PC-3 (cell line): ENCODE data around the gene PSMB1. TPM values are rescaled to one million over a fixed set of nuclear protein-coding genes. Genes with fewer than 3 reads are reported as not detected.

ENCODE experiments used
- ATAC-seq: fragments of 200-7000 bp; cut with Tn5 transposase; 2 replicates; pipeline ENCODE4 v1.9.1; 2020; ENCODE audit warnings: mild to moderate bottlenecking, moderate library complexity
- BruUV-seq: library from RNA; stranded (reverse); fragments of 400-500 nt; replicated peaks from 2 replicates; lab custom pipeline; 2021; lab: Mats Ljungman, UMichigan
- CTCF ChIA-PET: fragments of 300-600 bp; sonication (Branson Sonifier 250); formaldehyde crosslinking; loops from one replicate; lab custom pipeline; 2022; ENCODE audit warnings: antibody characterized with exemption; lab: Charles Lee
- POLR2A ChIA-PET: fragments of 300-600 bp; sonication (Branson Sonifier 250); formaldehyde crosslinking; loops from one replicate; lab custom pipeline; 2022; ENCODE audit warnings: antibody characterized with exemption; ENCODE audit not compliant: unreplicated experiment; lab: Charles Lee
- DNase-seq: peaks from one replicate; pipeline ENCODE4 v3.0.0-alpha.2; 2015
- H2AFZ ChIP-seq: fragments of 300-600 bp; sonication (generic); 2 replicates; pipeline ENCODE4 v1.6.0; 2016; ENCODE audit warnings: antibody characterized with exemption, low read length
- H3F3A ChIP-seq: fragments of 300-600 bp; sonication (generic); one replicate; pipeline ENCODE4 v1.6.0; 2017; ENCODE audit warnings: antibody characterized with exemption, low read length, control low read depth, mild to moderate bottlenecking; ENCODE audit not compliant: unreplicated experiment
- H3K27ac ChIP-seq: fragments of 300-600 bp; sonication (generic); 2 replicates; pipeline ENCODE4 v1.5.1; 2016; ENCODE audit warnings: mild to moderate bottlenecking, low read length
- H3K27me3 ChIP-seq: fragments of 300-600 bp; sonication (generic); 2 replicates; pipeline ENCODE4 v1.6.1; 2016; ENCODE audit warnings: low read length, mixed read lengths
- H3K36me3 ChIP-seq: fragments of 300-600 bp; sonication (generic); 2 replicates; pipeline ENCODE4 v1.6.1; 2016; ENCODE audit warnings: low read depth, mixed run types, low read length, mixed read lengths
- H3K4me1 ChIP-seq: fragments of 300-600 bp; sonication (generic); 2 replicates; pipeline ENCODE4 v1.5.1; 2016; ENCODE audit warnings: low read length; ENCODE audit not compliant: insufficient read depth
- H3K4me2 ChIP-seq: fragments of 300-600 bp; sonication (generic); 2 replicates; pipeline ENCODE4 v1.6.0; 2016; ENCODE audit warnings: low read length
- H3K4me3 ChIP-seq: fragments of 300-600 bp; sonication (generic); 2 replicates; pipeline ENCODE4 v1.5.1; 2016; ENCODE audit warnings: mild to moderate bottlenecking, low read length, mixed read lengths
- H3K79me2 ChIP-seq: fragments of 300-600 bp; sonication (generic); 2 replicates; pipeline ENCODE4 v1.6.1; 2017; ENCODE audit warnings: low read length, mixed read lengths
- H3K9ac ChIP-seq: fragments of 300-600 bp; sonication (generic); 2 replicates; pipeline ENCODE4 v1.6.0; 2016; ENCODE audit warnings: mild to moderate bottlenecking, low read length
- H3K9me2 ChIP-seq: fragments of 300-600 bp; sonication (generic); replicated peaks from 2 replicates; pipeline ENCODE4 v1.6.1; 2016; ENCODE audit warnings: mixed run types, low read length, mixed read lengths
- H3K9me3 ChIP-seq: fragments of 300-600 bp; sonication (generic); 2 replicates; pipeline ENCODE4 v1.6.1; 2016; ENCODE audit warnings: low read length, mixed read lengths
- H4K20me1 ChIP-seq: fragments of 300-600 bp; sonication (generic); 2 replicates; pipeline ENCODE4 v1.6.1; 2016; ENCODE audit warnings: low read length, mixed read lengths
- EZH2 ChIP-seq: fragments of 300-600 bp; sonication (generic); IDR thresholded peaks from one replicate; pipeline ENCODE4 v1.6.1; 2017; ENCODE audit warnings: antibody characterized with exemption, mild to moderate bottlenecking, low read length; ENCODE audit not compliant: unreplicated experiment
- EZH2phosphoT487 ChIP-seq: fragments of 300-600 bp; sonication (generic); IDR thresholded peaks from 2 replicates; pipeline ENCODE4 v1.6.1; 2018; ENCODE audit warnings: mild to moderate bottlenecking, antibody characterized with exemption, low read length, borderline replicate concordance
- intact Hi-C: fragments of 100-400 bp; cut with micrococcal nuclease; formaldehyde crosslinking; loops from 2 replicates; pipeline ENCODE4 v1.9.0; 2023
- total RNA-seq: library from RNA; depleted of rRNA; stranded (reverse); fragments of >200 nt; gene quantifications from 2 replicates; pipeline ENCODE4 v1.2.3, GENCODE V29; 2014
- TF ChIP-seq, protein P1 (sequence below): fragments of 300-600 bp; sonication (generic); conservative IDR thresholded peaks from 2 replicates; pipeline ENCODE4 v1.5.1; 2017; ENCODE audit warnings: antibody characterized with exemption, low read depth, mild to moderate bottlenecking, low read length

PSMB1 gene
- total RNA-seq, 1 experiment from 2014 or later = 449 TPM

DNA sequence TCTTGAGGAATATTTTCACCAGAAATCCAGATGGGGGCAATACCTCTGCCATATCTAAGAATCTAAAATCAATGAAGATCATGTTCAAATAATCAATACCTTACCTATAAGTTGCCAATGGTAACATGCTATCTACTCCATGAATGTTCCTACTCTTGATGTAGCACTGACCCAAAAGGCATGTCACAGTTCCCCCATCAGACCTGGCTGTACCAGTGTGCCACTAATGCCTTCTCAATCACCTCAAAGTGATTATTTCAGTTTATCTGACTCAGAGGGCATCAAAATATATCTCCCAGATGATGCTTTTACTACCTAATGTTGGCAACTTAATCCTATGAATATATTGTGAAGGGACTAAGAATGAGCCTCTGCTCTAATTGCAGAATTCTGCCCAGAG is 25.8 kb upstream of the PSMB1 start:
- ATAC-seq (no peak), DNase-seq (no peak)
- H3K27me3 ChIP-seq = no peaks in the 10 kb centered on the region
- TF ChIP-seq EZH2phosphoT487 (no peak), EZH2 (no peak)
- TF ChIP-seq, protein P1, sequence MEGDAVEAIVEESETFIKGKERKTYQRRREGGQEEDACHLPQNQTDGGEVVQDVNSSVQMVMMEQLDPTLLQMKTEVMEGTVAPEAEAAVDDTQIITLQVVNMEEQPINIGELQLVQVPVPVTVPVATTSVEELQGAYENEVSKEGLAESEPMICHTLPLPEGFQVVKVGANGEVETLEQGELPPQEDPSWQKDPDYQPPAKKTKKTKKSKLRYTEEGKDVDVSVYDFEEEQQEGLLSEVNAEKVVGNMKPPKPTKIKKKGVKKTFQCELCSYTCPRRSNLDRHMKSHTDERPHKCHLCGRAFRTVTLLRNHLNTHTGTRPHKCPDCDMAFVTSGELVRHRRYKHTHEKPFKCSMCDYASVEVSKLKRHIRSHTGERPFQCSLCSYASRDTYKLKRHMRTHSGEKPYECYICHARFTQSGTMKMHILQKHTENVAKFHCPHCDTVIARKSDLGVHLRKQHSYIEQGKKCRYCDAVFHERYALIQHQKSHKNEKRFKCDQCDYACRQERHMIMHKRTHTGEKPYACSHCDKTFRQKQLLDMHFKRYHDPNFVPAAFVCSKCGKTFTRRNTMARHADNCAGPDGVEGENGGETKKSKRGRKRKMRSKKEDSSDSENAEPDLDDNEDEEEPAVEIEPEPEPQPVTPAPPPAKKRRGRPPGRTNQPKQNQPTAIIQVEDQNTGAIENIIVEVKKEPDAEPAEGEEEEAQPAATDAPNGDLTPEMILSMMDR = no peak
- H4K20me1 ChIP-seq = no peaks in the 10 kb centered on the region; the same call in 1 of the 2 replicates
- intact Hi-C loops = no loop called here
- no peak overlapping the region for H3K27ac ChIP-seq
- no TSS peak for BruUV-seq
- H3K4me3 ChIP-seq = no peak overlapping the region
- H3K4me2 ChIP-seq = no peak overlapping the region
- POLR2A ChIA-PET = no interaction called here
- H3K79me2 ChIP-seq = peaks cover 15% of the 10 kb centered on the region
- no peak overlapping the region for H3K9ac ChIP-seq
- CTCF ChIA-PET = no interaction called here
- H2AFZ ChIP-seq = no peak overlapping the region
- no peaks in the 10 kb centered on the region for H3K4me1 ChIP-seq
- H3K9me3 ChIP-seq = no peaks in the 10 kb centered on the region
- H3K36me3 ChIP-seq = peaks cover 17% of the 10 kb centered on the region
- no peaks in the 10 kb centered on the region for H3F3A ChIP-seq
- no peaks in the 10 kb centered on the region for H3K9me2 ChIP-seq

DNA sequence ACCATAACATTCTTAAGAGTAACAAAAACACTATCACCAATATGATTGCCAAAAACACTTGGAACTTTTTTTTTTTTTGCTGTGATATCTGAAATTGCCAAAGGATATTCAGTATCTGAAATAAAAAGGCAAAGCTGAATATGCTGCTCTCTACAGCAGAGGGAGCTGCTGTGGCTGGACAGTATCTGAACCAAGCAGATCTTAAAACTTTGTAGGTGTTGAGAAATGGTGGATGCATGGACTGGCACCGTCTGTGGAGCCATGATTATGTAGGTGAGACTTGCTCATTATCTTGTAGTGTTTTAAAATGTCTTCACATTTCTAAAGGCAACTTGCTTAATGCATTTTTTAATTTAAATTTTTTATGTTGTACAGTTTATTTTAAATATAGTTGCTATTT is 22.1 kb upstream of the PSMB1 start:
- H3K9ac ChIP-seq = no peak overlapping the region

More for the DNA sequence above, 22.1 kb upstream of the PSMB1 start:
- no peaks in the 10 kb centered on the region for H3K27me3 ChIP-seq
- no peak overlapping the region for H3K4me3 ChIP-seq
- H3F3A ChIP-seq = no peaks in the 10 kb centered on the region
- no TSS peak for BruUV-seq
- no peak overlapping the region for H3K27ac ChIP-seq
- DNase-seq (peak; percentile 26), ATAC-seq (peak; percentile 66)
- peaks cover 11% of the 10 kb centered on the region; the same call in 1 of the 2 replicates for H3K36me3 ChIP-seq
- ChIA-PET CTCF (no interaction called here), POLR2A (no interaction called here)
- H3K4me2 ChIP-seq = no peak overlapping the region
- H4K20me1 ChIP-seq = no peaks in the 10 kb centered on the region
- intact Hi-C loops = no loop called here
- no peaks in the 10 kb centered on the region for H3K4me1 ChIP-seq
- no peaks in the 10 kb centered on the region for H3K79me2 ChIP-seq
- H2AFZ ChIP-seq = no peak overlapping the region
- H3K9me2 ChIP-seq = no peaks in the 10 kb centered on the region
- no peaks in the 10 kb centered on the region for H3K9me3 ChIP-seq
- TF ChIP-seq EZH2phosphoT487 (no peak), EZH2 (no peak)
- TF ChIP-seq, protein P1 = peak; percentile 55
